ENCODE data around the gene RASSF10.

Gene RASSF10

DNA sequence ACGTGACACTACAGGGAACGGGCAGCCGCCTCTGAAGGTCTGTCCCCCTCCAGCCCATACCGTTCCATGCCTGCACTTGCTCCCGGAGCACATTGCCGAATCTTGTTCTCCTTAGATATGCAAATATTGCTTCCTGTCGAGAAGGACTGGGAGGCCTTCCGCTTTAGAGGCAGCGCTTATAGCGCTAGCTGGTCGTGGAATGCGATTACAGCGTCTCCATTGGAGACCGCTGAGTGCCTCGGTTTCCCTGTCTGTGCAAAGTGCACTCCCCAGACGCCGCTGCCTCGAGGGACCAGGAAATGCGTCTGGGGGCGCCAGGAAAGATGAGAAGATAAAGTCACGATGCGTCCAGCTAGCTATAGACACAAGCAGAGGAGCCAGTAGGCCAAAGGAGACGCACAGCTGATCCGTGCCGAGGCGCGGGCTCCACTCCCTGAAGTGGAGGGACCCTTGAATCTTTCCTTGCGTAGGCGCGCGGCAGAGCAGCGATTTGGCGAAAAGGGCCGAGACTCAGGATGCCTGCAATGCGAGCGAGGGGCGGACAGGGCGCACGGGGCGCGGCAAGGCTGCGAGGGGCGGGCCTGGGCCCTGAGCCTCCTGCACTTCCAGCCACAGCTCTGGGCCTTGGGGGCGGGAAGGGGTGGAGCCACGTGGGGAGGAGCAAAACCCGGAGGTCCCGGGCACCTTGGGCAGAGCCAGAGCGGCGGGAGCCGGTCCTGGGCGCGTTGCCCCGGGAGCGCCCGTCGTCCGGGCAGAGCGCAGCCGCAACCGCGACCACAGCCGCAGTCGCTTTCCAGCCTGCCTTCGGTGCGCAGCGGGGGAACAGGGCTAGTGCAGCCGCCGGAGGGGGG is at the start of gene RASSF10:
TSS of gene RASSF10 (plus strand) at position 692 of the 851 bp plus-strand sequence. CDS start 261 bp downstream, outside the sequence.
- DNase-seq (ENCODE audit: low spot score): peak; percentile 11

DNA sequence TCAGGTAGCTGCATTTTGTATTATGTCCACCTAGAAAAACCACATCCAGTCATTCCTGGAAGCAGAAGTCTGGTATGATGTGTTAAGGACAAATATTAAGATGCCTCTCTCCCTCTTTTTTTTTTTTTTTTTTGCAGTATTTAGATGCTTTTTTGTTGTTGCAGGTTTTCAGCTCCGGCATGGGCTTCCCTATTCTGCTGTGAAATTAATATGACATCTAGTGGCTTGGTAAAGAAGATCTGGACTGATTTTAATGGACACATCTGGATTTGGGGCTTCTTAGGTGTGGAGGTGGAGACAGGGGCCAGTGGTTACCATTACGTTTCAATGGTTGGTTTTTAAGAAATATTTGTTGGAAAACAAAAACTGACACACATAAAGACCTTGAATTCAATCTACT is 47.5 kb upstream of the RASSF10 start:
- no peak for DNase-seq (ENCODE audit: low spot score)

DNA sequence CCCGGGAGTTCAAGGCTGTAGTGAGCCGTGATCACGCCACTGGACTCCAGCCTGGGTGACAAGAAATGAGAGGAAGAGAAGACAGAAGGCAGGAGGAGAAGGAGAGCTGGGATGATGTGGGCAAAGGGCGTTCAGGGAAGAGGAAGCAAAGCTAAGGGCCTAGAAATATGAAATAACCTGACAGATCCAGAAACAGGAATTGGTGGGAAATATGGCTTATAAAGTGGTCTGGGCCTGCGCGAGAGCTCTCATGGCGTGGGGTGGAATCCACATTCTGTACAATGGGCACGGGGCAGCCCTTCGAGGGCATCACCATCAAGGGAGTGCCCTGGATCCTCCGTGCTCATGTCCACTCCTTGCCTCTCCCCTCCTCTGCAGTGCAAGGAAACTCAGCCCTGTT is 46.8 kb upstream of the RASSF10 start:
- no peak for DNase-seq (ENCODE audit: low spot score)

DNA sequence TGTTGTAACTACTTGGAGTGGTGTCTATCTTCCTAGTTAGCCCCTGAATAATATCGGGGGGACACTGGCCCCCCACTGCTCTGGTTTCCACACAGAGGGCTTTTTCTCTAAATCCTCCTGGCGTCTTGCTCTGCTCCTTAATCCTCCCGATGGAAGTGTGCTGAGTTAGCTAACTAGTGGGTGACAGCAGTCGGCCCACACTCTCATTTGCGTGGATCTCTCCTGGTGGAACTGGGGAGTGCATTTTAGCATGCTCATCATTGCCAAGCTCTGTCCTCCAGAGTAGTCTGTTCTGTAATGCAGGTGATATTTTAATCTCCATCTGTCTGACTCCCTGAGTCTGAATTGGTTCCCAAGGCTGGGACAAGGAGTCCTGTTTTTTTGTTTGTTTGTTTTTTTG is 46.1 kb upstream of the RASSF10 start:
- DNase-seq (ENCODE audit: low spot score): no peak

DNA sequence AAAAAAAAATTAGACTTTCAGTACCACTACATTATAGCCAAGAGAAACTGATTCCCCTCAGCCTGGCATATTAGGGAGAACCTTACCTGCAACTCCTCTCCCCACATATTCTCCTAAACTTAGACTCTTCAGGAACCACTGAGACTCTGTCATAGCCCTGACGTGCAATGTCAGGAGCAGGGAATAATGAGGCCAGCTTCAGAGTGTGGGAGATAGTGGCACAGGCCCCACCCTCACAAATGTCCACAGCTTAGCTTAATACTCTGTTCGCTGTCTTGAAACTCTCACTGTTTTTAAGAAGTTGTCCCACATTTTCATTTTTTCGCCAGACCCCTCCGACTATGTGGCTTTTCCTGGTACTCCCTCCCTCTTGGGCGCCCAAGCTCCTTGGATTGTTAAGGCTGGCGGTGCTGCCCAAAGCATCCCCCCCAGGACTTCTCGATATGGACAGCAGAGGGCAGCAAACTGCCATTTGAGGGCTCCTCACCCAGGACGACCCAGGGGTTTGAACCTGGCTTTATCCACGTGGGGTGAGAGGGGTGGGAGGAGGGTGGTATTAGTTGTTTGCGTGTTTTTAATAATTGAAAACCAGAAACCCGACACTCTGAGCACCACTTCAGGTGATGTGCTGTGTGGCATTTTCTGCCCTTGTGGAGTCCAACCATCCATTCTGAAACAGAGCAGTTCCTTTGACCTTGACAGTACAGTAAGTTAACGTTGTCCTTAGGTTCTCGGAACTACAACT is 45.2 kb upstream of the RASSF10 start:
- peak; percentile 55 for DNase-seq (ENCODE audit: low spot score)

DNA sequence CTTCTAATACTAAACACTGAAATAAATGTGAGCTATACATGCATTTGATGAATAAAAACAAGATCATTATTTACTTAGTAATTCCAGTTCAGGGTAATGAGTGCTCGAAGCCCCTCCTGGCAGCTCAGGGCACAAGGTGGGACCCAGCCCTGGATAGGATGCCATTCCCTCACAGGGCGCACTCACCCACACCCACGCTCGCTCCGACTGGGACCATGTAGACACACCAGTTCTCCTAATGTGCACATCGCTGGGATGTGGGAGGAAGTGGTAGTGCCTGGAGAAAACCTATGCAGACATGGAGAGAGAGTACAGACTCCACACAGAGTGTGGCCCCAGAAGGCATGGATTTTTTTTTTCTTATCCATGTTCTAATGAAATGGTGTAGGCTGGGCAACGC is 44.5 kb upstream of the RASSF10 start:
- no peak for DNase-seq (ENCODE audit: low spot score)

DNA sequence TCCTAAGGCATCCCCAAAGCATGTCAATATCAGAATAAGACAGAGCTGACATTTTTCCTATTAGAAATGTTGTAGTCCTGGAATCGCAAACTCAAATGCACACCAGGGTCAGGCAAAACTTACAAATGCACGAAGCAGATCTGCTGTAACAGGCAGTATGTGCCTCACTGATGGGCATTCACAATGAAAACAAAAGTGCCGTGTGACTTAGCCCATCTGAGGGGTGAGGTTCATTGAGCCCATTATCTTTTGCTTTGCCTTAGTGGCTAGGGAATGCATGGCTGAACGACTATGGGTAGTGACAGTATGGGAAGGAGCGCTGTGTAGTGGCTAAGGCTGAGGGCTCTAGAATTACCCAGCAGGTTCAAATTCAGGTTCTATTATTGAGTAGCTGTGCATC is 43.1 kb upstream of the RASSF10 start:
- no peak for DNase-seq (ENCODE audit: low spot score)

DNA sequence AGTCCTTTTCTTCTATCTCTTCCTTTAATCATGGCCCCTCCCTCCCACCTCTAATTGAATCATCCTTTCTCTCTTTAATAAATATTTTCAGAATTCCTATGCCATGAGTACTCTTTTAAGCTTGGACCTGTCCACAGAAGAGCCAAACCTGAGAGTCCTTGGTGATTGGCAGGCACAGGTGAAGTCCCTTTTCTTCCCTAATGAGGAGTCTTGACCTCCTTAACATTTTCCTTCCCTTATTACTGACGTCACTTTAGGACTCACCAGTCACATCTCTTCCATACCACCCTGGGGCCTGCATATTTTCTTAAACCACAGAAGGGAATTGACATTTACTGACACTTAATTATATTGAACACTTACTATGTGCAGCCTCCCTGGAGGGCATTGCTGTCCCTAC is 41.0 kb upstream of the RASSF10 start:
- no peak for DNase-seq (ENCODE audit: low spot score)

DNA sequence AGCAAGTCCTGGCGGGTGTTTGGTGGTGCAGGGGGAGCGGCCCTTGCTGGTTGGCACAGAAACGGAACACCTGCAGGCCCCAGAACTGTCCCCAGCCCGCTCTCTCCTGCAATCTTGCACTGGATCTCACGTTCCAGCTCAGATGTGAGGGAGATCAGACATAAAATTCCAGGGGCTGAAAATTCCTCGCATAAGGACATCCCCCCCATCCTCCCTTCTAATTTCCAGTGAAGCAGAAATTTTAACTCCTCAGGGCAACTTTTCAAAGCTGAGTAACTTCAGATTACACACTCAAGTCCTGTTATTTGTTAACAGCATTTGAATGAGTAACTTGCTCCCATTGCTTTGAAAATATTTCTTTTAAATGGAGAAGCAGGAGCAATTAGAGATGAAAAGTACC is 40.3 kb upstream of the RASSF10 start:
- no peak for DNase-seq (ENCODE audit: low spot score)

DNA sequence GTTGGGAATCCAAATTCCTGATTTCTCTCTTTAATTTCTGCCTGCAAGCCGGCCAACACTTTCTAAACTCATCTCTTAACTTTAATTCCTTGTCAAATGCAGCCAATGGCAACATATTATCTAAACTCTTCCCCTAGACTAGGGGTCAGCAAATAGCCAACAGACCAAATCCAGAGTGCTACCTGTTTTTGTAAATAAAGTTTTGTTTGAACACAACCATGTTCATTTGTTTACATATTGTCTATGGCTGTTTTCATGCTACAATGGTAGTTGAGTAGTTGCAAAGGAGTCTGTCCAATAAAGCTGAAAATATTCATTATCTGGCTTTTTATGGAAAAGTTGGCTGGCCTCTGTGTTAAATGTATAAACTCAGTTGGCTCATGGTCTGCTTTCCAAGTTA is 37.2 kb upstream of the RASSF10 start:
- no peak for DNase-seq (ENCODE audit: low spot score)

DNA sequence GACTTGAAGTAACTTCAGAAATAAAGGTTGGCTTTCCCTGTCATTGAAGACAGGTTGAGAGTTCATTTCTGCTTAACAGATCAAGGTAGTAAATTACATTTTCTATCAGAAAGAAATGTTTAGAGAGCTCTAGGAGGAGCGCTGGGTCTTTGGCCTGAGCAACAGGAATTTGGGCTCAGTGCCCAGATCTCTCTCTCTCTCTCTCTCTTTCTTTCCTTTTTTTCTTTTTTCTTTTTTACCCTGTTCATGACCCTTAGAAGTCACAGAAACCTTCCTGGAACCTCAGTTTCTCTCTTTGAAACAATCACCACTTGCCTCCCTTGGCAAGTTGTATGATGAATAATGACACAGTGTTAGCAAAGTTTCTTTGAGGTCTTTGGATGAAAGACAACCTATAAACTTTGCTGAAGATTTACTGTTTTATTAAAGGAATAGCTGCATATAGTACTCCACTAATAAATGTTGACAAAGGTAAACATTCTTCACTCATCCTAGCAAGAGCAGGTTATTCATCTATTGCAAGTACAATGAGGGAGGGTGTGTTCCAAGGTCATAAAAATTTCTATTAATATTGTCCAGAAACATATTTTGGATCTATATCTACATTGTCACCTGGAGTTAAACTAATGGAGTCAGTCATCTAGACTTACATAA is 35.5 kb upstream of the RASSF10 start:
- no peak for DNase-seq (ENCODE audit: low spot score)

DNA sequence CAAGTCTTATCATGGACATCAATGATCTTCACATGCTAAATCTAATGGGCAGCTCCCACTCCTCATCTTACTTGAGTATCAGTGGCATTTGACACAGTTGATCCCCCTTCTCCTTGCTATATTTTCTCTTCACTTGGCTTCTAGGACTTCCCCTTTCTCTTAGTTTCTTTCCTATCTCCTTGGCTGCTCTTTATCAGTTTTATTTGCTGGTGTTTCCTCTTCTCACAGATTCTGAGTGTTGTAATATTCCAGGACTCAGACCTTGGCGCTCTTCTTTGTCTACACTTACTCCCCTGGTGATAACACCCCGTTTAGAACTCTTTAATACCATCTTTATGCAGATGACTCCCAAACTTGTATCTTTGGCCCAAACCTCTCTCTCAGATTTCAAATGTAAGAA is 33.9 kb upstream of the RASSF10 start:
- DNase-seq (ENCODE audit: low spot score): no peak

DNA sequence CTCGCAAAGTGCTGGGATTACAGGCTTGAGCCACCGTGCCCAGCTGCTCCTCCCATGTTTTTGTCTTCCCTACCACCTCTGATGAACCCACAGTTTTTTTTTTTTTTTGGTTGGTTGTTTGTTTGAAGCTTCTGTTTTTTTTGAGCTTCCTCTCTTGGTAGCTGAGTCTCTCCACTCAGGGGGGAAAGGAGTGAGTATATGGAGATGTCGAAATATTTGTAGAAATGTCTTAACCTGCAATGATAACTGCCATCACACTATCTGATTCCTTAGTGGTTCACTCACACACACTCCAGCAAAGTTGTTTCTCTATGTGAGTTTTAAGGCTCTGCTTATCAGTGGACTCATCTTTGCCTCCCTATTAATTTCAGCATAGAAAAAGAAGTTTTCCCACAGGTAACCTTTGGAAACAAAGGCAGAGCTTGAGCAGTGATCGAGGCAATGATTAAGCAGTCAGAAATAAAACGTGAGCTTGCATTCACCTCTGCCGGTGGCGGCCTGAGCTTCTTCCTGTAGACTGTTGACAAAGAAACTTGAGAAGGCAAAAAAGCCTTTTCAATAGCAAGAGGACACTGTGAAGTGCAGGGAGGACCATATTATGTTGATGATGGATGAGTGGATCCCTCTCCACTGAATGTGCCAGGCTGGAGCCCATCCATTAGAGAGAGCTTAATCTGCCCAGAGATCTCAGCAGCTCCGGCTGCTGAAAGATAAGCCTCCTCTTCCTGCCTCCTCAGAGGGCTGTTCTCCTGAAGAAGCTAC is 29.0 kb upstream of the RASSF10 start:
- no peak for DNase-seq (ENCODE audit: low spot score)

DNA sequence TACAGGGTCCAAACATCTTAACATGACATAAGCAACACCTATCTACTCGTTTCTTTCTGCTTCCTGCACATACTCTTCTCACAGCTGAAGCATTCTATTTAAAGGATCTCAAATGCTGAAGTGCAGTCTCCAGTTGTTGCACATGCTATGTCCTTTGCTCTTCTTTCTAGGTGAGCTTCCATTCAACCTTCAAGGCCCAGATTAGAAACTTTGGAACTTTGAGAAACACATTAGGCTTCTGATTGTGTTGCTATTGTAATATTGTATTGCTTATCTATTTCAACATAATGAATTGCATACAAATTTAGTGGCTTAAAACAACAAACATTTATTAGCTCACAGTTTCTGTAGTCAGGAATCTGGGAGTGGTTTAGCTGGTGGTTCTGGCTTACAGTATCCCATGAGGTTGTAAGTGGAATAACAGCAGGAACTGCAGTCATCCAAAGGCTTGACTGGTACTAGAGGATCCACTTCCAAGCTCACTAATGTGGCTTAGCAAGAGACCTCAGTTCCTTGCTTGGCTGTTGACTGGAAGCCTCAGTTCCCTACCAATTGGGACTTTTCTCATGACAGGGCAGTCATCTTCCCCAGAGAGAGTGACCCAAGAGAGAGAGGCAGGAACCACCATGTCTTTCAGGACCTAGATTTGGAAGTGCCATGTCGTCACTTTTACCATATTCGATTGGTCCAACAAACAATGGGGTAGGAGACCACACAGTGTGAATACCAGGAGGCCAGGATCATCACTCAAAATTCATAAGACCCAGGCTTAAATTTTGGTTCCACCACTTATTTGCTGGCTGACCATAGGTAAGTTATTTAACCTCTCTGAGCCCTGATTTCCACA is 27.2 kb upstream of the RASSF10 start:
- DNase-seq (ENCODE audit: low spot score): no peak

DNA sequence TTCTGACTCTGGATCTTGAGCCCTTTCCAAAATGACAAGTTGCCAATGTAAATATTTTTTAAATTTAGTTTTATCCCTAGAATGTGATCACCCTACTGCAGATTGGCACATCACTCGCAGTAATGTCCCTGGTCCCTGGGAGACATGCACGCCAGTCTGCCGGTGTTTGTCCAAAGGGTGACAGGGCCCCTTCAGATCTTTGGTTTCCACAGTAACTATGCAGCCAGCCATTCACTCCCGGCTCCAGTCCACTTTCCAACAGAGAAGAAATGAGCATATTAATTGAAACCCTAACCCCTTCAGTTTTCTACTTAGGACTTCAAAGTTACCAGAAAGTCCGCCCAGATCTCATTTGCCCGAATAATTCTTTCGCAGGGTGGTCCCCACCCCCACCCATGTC is 25.8 kb upstream of the RASSF10 start:
- no peak for DNase-seq (ENCODE audit: low spot score)

DNA sequence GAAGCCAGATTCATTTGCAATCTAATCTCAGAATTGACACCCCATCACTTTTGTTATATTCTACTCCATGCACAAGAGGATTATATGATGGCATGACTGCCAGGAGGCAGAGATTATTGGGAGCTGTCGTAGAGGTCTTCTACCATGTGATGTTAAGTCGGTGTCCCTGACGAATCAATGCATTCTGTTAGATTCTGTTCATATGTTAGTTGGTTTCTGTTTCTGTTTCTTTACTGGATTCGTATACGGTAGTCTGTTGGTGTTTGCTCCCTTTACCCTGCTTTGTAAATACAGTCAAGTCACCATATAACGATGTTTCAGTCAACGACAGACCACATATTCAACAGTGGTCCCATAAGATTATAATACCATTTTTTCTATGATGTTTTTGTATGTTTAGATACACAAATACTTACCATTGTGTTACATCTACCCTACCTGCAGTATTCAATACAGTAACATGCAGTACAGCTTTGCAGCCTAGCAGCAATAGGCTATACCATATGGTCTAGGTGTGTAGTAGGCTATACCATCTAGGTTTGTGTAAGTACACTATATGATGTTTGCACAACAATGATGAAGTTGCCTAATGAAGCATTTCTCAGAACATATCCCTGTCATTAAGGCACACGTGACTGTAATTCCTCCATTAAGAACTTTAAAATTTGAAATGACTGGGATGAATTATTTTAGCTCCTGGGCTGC is 22.8 kb upstream of the RASSF10 start:
- DNase-seq (ENCODE audit: low spot score): no peak

DNA sequence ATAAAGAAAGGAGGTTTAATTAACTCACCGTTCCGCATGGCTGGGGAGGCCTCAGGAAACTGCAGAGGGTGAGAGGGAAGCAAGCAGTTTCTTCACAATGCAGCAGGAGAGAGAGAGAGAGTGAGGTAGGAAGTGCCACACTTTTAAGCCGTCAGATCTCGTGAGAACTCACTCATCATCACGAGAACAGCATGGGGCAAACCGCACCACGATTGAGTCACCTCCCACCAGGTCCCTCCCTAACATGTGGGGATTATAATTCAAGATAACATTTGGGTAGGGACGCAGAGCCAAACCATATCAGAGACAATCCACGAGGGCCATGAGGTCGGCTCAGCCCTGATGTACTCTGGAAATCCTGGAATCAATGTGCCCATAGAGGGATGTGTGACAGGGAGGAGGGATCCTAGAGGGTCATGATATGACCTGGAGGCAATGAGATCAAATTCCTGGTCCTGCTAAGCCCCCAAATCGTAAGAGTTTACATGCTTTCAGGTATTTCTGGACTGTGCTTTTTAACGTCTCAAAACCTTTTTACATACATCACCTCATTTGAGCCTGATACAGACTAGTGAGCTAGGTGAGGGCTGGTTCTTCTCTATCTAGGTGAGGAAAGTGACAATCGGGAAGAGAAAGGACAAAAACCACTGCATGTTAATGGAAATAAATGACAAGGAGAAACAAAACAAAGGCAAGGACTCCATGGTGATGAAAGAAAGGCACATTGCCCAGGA is 19.5 kb upstream of the RASSF10 start:
- no peak for DNase-seq (ENCODE audit: low spot score)

DNA sequence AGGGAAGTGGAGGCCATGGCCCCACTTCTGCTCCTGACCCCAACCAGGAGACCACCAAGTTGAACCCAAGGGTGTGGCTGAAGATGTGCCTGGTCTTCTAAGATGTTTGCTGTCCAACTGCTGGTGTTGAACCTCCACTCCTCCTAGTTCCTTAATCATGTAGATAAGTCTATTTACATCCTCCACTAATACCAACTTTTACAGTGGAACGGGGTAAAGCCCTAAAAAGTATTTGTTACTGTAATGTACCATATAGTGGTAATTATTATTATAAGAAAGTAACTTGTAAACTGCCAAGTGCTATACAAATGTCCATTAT is 19.0 kb upstream of the RASSF10 start:
- no peak for DNase-seq (ENCODE audit: low spot score)

DNA sequence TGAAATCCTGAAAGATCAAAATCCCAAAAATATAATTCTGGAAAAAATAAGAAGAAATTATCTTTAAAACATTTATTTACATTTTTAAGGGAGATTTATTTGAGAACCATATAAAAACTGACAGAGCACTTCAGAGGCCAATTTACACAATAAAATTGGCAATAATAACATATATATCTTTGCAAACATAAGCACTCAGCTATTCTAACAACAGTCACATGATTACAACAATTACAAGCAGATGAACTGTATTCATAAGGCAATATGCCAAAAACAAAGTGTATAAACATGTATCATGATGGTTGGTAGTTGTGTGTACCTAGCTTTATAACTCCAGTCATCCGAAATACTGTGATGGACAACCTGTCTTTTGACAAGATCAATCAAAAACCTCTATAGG is 17.7 kb upstream of the RASSF10 start:
- DNase-seq (ENCODE audit: low spot score): no peak

DNA sequence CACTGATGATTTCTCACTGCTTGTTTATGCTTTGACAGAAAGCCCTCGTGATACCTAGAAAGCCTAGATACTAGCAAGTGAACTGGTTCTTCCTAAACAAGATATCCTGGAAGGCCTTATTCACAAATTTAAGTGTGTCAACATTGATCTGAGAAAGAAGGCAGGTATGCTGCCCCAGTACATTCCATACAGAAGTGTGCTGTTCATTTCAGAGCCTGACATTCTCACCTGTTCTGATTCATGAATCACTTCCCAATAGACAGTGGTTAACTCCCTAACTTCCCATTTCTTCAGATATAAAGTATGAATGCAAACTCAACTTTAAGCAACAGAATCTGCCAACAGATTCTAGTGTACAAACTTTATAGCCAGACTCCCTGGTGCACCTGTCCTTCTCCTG is 15.5 kb upstream of the RASSF10 start:
- DNase-seq (ENCODE audit: low spot score): no peak
